Pancreas (tissue), 10 donors: Measurements from ENCODE around the gene KLK1. TPM values are rescaled to one million over a fixed set of nuclear protein-coding genes. Genes with fewer than 3 reads are reported as not detected.

Source experiments
- ATAC-seq, 4 donors: fragments of 200-7000 bp; cut with Tn5 transposase; one replicate each; pipeline versions ENCODE4 v1.8.0 to v1.9.1; 2020; ENCODE audit warnings: mild to moderate bottlenecking in 4 of 4, moderate library complexity in 4 of 4
- DNase-seq, 6 donors: peaks; one replicate each; pipeline ENCODE4 v3.0.0-alpha.2; 2020
- FAIRE-seq: peaks from 2 replicates; lab custom pipeline; 2012; peaks lifted over from hg19 to GRCh38; lab: Jason Lieb, UNC
- H3K27ac ChIP-seq, 4 donors: fragments of 200-600 bp; sonication (generic); 1 replicate in 3 of 4; 2 replicates in 1 of 4; pipeline versions ENCODE4 v1.5.0 to v1.8.0; 2020
- H3K27me3 ChIP-seq, 4 donors: fragments of 200-600 bp; one replicate each; pipeline ENCODE4 v1.8.0; 2021
- H3K36me3 ChIP-seq, 3 donors: fragments of 200-600 bp; sonication (generic) in 1 of 3; one replicate each; pipeline versions ENCODE4 v1.5.0 to v1.8.0; 2020 to 2021
- H3K4me1 ChIP-seq, 3 donors: fragments of 200-600 bp; one replicate each; pipeline ENCODE4 v1.8.0; 2021
- H3K4me3 ChIP-seq, 4 donors: fragments of 200-600 bp; sonication (generic) in 2 of 4; one replicate each; pipeline versions ENCODE4 v1.5.0 to v1.8.0; 2020 to 2021
- H3K9me3 ChIP-seq, 4 donors: fragments of 200-600 bp; one replicate each; pipeline ENCODE4 v1.8.0; 2021
- CTCF ChIP-seq, 4 donors: fragments of 200-600 bp; sonication (generic) in 3 of 4; IDR thresholded peaks; one replicate each; pipeline versions ENCODE4 v1.5.0 to v1.8.0; 2021; ENCODE audit warnings: antibody characterized with exemption in 4 of 4
- WGBS, 2 donors: extraction: QIAGEN DNeasy Blood & Tissue Kit; methylation state at CpG; one replicate each; pipeline ENCODE4 v1.1.7; 2013; 5-methylcytosine and 5-hydroxymethylcytosine counted together
- intact Hi-C, 3 donors: fragments of 100-400 bp; cut with DNase I; formaldehyde crosslinking; loops; one replicate each; pipeline versions ENCODE4 v1.11.1 to v1.14.2; 2022
- polyA plus RNA-seq, 2 donors: library from polyadenylated mRNA; stranded (reverse); fragments of 200-250 nt; gene quantifications; one replicate each; pipeline ENCODE4 v1.2.3, GENCODE V29; 2013
- total RNA-seq, 6 donors: library from RNA; stranded (reverse); fragmentation: NEBNext Ultra II Directional in 4 of 6; extraction: Animal tissue kit (Norgen Biotek cat#: 25700) in 4 of 6; gene quantifications; one replicate each; pipeline versions ENCODE4 v1.2.1 to v1.2.4, GENCODE V29; 2021 to 2023
- donor health status: healthy with polysubstance abuse.
- donor health status: DM: no; HTN: no; CAD: no; lungs with moderate emphysema.
- donor health status: DM: no; HTN: no; CAD: no.
- donor health status: control.
- donor health status: control.
- donor health status: Bipolar disorder and iron deficiency.
- donor health status: DM: yes; HTN: yes; CAD: no.
- donor health status: DM: no; HTN: no; CAD: no.
- donor health status: DM: no; HTN: no; CAD: no.
- donor health status: DM: yes; HTN: yes; CAD: no.

Gene KLK1
- total and polyA plus RNA-seq, 8 donors = 607 to 1,981 (median 800) TPM

- TF ChIP-seq CTCF (IDR thresholded peaks at IDR 0.05) = no peak
- peaks cover 0 to 41% (median 21%) of the 10 kb centered on the region in 3 donors for H3K36me3 ChIP-seq
- no peak for FAIRE-seq
- ATAC-seq = no peak
- no peaks in the 10 kb centered on the region for H3K9me3 ChIP-seq
- H3K4me3 ChIP-seq = no peak overlapping the region
- intact Hi-C loops = no loop called here
- H3K27me3 ChIP-seq = no peaks in the 10 kb centered on the region
- peaks cover 0 to 1% (median 0%) of the 10 kb centered on the region in 3 donors for H3K4me1 ChIP-seq
- DNase-seq = no peak
- H3K27ac ChIP-seq = no peak overlapping the region
- WGBS, 2 donors = 87 to 89% methylated on average over 7 of the region's 7 CpGs
Observed at GRCh38 chr19:50797429-50797780, 26.2 kb downstream of the KLK1 start.

- intact Hi-C loops = no loop called here
- DNase-seq (no peak), ATAC-seq (no peak), FAIRE-seq (no peak)
- Histone ChIP-seq H3K4me3 (no peak overlapping the region), H3K27me3 (no peaks in the 10 kb centered on the region), H3K4me1 (no peaks in the 10 kb centered on the region), H3K9me3 (no peaks in the 10 kb centered on the region), H3K36me3 (peaks cover 0 to 38% (median 21%) of the 10 kb centered on the region in 3 donors), H3K27ac (no peak overlapping the region)
- WGBS, 2 donors = 90 to 95% methylated on average over 8 of the region's 8 CpGs
- TF ChIP-seq CTCF (IDR thresholded peaks at IDR 0.05) = no peak
Observed at GRCh38 chr19:50796634-50797428, 26.8 kb downstream of the KLK1 start.

GRCh38 chr19:50796128-50796633 lies 27.4 kb downstream of the KLK1 start:
- Histone ChIP-seq H3K27ac (no peak overlapping the region), H3K9me3 (no peaks in the 10 kb centered on the region), H3K4me3 (no peak overlapping the region), H3K27me3 (no peaks in the 10 kb centered on the region), H3K36me3 (peaks cover 0 to 32% (median 21%) of the 10 kb centered on the region in 3 donors), H3K4me1 (no peaks in the 10 kb centered on the region)
- 92% methylated on average over 9 of the region's 9 CpGs for WGBS, 2 donors
- intact Hi-C loops = no loop called here
- FAIRE-seq (no peak), ATAC-seq (no peak), DNase-seq (no peak)
- no peak for TF ChIP-seq CTCF (IDR thresholded peaks at IDR 0.05)

- Histone ChIP-seq H3K27me3 (no peaks in the 10 kb centered on the region), H3K27ac (no peak overlapping the region), H3K4me1 (no peaks in the 10 kb centered on the region), H3K36me3 (peaks cover 0 to 27% (median 16%) of the 10 kb centered on the region in 3 donors), H3K4me3 (no peak overlapping the region), H3K9me3 (no peaks in the 10 kb centered on the region)
- intact Hi-C loops = no loop called here
- ATAC-seq (no peak), DNase-seq (no peak), FAIRE-seq (no peak)
- TF ChIP-seq CTCF (IDR thresholded peaks at IDR 0.05) = no peak
- 80 to 95% methylated on average over 4 of the region's 4 CpGs for WGBS, 2 donors
Observed at GRCh38 chr19:50795664-50796073, 27.9 kb downstream of the KLK1 start.
